Testis (tissue), 2 donors: ENCODE measurements around the gene FBXW7.

Experiments
- CTCF ChIP-seq, 3 experiments: fragments of 450-650 bp in 2 of 3; fragments of 200-600 bp in 1 of 3; sonication (generic) in 1 of 3; IDR thresholded peaks; one replicate each; pipeline ENCODE4 v1.5.1; 2016 to 2019; ENCODE audit warnings: antibody characterized with exemption in 3 of 3, mild to moderate bottlenecking in 2 of 3, moderate library complexity in 1 of 3
- POLR2A ChIP-seq: fragments of 450-650 bp; IDR thresholded peaks from one replicate; pipeline ENCODE4 v1.6.1; 2017; ENCODE audit warnings: antibody characterized with exemption, mild to moderate bottlenecking, moderate library complexity

GRCh38 chr4:152372444-152372843, 163.4 kb downstream of the FBXW7 start:
- TF ChIP-seq CTCF (IDR thresholded peaks at IDR 0.05) (no peak), POLR2A (no peak)
